Activated T-cell treated with anti-CD3 and anti-CD28 coated beads for 4 hours (primary cell): ENCODE results near the gene ATP8B2.
A peak's percentile ranks its signal among the peaks of the same experiment; 100 is the strongest.
"Not testable (repeated sequence)": the region's sequence is repeated elsewhere in the genome, so short reads cannot be mapped to it uniquely, and the experiment has no call there.

Experiments
- DNase-seq: peaks from one replicate; pipeline ENCODE4 v3.0.0-alpha.2; 2020

Gene ATP8B2

DNA sequence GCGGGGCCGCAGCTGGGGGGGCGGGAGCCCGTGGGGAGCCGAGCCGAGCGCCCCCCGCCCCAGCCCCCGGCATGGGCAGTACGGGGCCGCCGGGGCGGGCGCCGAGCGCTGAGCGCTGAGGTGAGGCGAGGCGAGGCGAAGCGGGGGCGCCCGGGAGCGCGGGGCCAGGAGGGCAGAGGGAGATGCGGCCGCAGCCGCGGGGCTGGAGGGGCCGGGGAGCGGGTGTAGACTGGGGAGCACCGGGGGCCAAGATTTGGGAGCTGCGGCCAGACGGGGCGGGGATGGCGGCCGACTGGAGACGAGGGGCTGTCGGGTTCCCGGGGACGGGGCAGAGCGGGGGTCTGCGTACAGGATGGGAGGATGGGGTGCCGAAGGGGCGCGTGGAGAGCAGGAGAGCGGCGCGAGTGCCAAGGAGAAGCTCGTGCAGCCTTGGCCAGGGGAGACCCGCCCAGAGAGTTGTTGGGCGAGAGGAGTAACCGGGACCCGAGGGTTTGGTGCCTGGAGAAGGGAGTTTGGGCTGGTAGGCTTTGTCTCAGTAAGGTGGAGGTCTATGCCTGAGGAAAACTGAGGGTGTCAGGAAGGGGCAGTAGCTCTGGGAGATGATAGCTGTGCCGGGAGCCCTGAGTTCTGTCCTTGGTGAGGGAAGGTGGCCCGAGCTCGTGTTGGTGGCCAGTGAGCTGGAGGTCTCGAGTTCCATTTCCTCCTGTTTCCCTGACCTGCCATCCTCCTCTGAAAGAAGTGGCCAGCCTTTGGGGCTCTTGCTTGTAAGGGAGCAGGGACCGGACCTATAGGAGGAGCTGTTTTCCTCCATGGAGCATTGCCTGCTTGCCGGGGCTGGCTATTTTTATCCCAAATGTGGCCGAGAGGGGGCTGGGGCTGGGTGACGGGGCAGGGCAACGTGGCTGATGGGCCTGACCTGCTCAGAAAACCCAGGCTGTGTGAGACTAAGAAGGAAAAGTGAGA, 539 bp downstream of the ATP8B2 start:
- peak; percentile 23 for DNase-seq

DNA sequence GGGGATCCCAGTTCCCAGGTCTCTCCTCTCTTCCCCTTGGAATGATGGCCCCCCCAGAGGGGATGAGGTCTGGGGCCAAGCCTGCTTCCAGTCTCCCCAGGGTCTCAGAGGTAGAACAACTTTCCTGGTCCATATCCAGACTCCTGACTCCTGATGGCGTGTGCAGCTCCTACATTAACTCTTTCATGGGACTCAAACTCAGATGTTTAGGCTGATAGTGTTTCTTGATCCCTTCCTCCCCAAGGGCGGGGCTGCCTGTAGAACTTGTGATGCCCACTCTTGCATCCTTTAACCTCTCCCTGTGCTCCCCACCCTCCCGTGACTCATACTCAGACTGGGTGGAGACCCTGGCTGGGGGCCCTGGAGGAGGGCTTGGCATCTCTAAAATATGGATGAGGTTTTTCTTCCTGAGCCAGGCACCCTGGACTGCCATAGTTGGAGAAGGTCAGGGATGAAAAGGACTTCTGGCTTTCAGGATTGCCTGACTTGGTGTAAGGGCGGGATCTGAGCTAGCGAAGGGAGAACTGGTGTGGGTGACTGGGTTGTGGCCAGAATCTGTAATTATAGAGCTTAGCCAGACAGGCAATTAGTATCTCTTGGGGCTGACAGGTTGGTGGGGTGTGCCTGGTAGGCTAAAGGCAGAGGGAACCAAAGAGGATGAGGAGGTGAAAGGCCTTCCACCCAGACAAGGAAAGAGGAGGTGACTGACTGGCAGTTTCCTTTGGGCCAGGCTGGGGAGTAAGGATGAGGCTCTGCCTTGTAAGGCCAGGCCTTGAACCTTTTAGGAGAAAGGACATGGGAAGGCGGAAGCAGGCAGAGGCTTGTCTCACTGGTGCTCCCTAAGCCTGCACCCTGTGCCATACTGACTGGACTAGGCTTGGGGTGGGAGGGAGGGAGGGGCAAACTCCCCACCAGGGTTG, 1.5 kb downstream of the ATP8B2 start:
- DNase-seq = no peak

- no peak for DNase-seq
Observed at GRCh38 chr1:154327466-154328317, 2.4 kb downstream of the ATP8B2 start.

GRCh38 chr1:154328318-154329151, 3.2 kb downstream of the ATP8B2 start:
- peak; percentile 91 for DNase-seq

- no peak for DNase-seq
Observed at GRCh38 chr1:154329152-154329521, 3.8 kb downstream of the ATP8B2 start.

GRCh38 chr1:154329551-154330131, 4.3 kb downstream of the ATP8B2 start:
- DNase-seq = no peak

DNA sequence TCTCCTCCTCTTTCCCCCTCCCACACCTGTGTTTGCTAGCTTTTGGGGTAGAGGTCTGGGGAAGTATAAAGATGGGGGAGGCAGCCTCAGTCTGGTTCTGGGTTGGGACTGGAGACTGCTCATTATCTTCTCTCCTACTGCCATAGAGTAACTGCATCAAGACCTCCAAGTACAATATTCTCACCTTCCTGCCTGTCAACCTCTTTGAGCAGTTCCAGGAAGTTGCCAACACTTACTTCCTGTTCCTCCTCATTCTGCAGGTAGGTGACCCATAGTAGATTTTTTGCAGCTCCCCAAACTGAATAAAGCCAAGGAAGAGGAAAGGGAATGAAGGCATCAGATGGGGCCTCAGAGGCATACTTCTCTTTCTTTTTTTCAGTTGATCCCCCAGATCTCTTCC, 5.3 kb downstream of the ATP8B2 start:
- no peak for DNase-seq

DNA sequence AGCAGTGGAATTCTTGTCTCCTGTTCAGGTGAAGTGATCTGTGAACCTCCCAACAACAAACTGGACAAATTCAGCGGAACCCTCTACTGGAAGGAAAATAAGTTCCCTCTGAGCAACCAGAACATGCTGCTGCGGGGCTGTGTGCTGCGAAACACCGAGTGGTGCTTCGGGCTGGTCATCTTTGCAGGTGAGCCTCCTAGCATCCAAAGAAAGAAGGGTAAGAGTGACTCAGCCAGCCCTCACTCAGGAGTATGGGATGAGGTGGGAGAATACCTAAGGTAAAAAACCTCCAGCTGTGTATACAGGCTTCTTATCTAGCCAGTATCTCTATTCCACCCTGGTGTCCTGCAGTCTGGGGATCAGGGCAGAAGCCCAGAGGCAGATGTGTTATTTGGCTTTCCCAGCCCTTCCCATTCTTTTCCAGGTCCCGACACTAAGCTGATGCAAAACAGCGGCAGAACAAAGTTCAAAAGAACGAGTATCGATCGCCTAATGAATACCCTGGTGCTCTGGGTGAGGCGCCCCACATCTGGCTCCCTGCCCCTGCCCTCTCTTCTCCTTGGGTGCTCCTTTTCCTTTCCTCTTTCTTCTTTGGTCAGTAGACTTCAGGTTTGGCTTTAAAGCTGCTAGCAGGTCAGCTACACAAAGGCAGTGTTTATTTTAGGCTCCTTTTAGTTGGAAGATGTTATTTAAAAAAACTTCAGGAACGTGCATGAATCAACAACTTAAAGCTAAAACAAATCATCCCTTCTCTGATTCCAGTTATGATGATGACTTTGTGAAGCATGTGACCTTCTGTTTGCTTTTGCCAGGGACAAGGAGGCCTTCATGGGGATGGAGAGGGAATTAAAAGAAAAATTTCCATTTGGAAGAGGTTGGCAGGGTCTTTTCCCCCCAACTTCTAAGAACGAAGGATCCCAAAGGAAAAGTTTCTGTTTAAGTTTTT, 9.0 kb downstream of the ATP8B2 start:
- no peak for DNase-seq

- DNase-seq = peak; percentile 91
Observed at GRCh38 chr1:154335025-154335714, 9.8 kb downstream of the ATP8B2 start.

DNA sequence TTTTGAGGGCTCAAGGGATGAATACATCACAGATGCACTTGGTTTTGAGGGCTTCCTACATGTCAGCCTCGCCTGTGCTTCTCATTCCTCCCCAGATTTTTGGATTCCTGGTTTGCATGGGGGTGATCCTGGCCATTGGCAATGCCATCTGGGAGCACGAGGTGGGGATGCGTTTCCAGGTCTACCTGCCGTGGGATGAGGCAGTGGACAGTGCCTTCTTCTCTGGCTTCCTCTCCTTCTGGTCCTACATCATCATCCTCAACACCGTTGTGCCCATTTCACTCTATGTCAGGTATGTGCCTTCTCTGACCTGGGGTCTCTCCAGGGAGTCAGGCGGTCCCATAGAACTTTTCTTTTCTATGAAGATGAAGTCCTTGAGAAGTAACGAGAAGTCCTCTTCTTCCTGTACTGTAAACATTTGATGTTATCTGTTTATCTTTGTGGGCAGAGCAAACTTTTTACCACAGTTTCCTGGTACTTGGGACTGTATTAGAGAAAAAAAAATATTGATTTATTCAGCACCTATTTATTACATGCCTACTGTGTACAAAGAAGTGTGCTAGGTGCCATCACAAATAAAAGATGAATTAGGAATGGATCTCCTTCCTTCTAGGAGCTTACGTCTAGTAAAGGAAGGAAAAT, 12.0 kb downstream of the ATP8B2 start:
- no peak for DNase-seq

DNA sequence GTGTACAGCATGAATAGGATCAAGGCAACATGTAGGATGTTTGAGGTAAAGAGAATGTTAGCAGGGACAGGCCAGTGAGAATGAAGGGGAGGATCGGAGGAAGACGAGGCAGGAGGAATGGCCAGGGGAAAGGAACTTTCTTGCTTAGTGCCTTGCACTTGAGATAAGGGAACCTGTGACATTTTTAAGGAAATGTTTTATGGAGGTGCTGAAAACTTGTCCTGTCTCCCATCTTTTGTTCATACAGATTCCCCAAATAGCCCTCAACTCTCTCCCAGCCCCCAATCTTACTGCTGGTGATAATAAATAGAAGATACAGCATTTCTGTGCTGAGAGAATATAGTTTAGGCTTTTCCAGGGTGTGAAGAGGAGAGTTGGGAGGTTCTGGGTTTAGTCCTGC, 13.6 kb downstream of the ATP8B2 start:
- DNase-seq = no peak

DNA sequence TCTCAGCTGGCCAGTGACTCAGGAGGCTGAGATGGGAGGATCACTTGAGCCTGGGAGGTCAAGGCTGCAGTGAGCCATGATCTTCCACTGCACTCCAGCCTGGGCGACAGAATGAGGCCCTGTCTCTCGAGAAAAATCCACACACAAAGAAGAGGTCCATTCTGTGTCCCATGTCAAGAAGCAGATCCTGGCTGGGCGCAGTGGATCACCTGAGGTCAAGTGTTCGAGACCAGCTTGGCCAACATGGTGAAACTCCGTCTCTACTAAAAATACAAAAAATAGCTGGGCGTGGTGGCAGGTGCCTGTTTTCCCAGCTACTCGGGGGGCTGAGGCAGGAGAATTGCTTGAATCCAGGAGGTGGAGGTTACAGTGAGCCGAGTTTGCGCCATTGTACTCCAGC, 16.0 kb downstream of the ATP8B2 start:
- DNase-seq = not testable (repeated sequence)

GRCh38 chr1:154342132-154342531, 16.8 kb downstream of the ATP8B2 start:
- DNase-seq = no peak

- DNase-seq = no peak
Observed at GRCh38 chr1:154342836-154343472, 17.6 kb downstream of the ATP8B2 start.

DNA sequence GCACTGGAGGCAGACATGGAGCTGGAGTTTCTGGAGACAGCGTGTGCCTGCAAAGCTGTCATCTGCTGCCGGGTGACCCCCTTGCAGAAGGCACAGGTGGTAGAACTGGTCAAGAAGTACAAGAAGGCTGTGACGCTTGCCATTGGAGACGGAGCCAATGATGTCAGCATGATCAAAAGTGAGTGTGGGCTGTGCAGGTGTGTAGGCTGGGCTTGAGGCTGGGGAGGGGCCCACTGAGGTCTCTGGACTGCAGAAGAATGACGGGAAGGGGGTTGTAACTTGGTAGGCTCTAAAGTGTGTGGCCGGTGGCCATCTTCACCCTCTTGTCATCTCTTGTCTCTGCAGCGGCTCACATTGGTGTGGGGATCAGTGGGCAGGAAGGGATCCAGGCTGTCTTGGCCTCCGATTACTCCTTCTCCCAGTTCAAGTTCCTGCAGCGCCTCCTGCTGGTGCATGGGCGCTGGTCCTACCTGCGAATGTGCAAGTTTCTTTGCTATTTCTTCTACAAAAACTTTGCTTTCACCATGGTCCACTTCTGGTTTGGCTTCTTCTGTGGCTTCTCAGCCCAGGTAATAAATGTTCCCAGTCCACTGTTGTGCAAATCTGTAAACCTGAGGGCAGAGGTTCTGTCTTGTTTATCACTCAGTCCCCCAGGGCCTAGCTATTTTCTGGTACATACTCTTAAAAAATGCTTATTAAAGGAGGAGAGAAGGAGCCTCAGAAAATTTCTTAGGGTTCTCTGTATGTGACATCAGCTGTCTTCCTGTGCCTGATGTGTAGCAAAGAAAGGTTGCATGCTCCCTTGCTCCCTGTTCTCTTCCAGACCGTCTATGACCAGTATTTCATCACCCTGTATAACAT, 19.9 kb downstream of the ATP8B2 start:
- DNase-seq = no peak

GRCh38 chr1:154346276-154346917, 21.1 kb downstream of the ATP8B2 start:
- no peak for DNase-seq

- DNase-seq = no peak
Observed at GRCh38 chr1:154347961-154348360, 22.6 kb downstream of the ATP8B2 start.
